HT1080 (cell line): ENCODE data around the gene ETFBKMT. TPM values are rescaled to one million over a fixed set of nuclear protein-coding genes. Genes with fewer than 3 reads are reported as not detected.
"Not testable (repeated sequence)": the region's sequence is repeated elsewhere in the genome, so short reads cannot be mapped to it uniquely, and the experiment has no call there.

Source experiments
- DNase-seq: peaks from one replicate; pipeline ENCODE4 v3.0.0-alpha.2; 2015; ENCODE audit warnings: low read depth
- total RNA-seq: library from RNA; depleted of rRNA; stranded (reverse); fragments of >200 nt; shearing (Covaris generic); gene quantifications from 2 replicates; pipeline ENCODE4 v1.2.3, GENCODE V29; 2014

The ETFBKMT gene
- total RNA-seq, 1 experiment from 2014 or later, result 1.4 TPM

DNA sequence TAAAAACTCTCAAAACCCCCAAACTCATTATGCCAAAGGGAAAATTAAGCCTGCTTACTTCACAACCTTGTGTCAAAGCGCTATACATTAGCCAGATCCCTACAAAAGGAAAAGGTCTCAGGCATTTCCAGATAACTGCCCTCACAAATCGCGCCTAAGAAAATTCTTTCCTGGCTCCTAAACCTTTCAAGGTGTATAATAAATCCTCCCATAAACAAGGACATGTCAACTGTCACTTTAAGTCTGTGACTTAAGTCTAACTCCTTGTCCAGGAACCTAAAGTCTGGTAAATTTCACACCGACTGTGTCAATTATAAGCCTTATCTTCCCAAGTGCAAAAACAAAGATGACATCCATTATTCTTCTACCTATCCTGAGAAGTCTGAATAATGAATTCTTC is 4.3 kb upstream of the ETFBKMT start:
- no peak for DNase-seq

DNA sequence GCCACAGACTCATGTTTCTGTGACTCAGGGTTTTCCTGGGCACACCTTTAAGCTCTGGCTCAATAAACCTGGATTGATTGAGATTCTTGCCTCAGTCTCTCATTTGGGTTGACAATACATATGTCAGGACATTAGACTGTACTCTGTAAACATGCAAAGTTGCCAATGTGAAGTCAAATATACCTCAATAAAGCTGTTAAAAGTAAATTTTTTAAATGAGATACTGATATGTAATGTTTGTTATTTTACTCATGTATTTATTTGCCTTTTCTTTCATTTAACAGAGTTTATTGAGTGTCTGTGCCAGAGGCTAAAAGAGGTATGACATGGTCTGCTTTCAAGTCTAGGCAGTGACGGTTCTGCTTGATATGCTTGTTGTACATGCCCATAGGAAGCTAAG is 3.7 kb upstream of the ETFBKMT start:
- no peak for DNase-seq

DNA sequence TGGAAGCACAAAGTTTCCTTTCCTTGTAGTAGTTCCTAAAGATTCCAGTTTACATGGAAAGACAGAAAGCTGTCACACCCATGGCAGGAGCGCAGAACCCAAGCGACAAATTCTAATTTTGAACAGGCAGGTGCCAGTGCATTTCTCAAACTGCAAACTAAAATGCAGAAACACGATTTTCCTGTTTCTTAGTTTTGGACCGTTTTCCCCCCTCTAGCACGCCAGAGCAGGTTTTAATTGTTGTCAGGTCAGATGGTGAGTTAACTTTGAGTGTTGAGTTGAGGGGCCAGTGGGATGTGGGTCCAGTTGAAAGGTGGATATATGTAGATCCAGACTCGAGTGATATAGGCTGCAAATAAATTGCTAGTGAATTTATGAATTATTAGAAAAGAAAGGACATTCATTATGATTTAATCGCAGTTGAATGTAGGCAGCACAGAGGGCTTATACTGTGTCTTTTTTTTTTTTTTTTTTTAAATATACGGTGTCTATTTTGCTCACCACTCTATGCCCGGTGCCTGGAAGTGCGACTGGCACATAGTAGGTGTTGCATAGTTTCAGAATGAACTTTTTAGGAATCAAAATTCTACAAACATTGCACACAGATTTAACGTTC is 909 bp upstream of the ETFBKMT start:
- DNase-seq, result no peak

DNA sequence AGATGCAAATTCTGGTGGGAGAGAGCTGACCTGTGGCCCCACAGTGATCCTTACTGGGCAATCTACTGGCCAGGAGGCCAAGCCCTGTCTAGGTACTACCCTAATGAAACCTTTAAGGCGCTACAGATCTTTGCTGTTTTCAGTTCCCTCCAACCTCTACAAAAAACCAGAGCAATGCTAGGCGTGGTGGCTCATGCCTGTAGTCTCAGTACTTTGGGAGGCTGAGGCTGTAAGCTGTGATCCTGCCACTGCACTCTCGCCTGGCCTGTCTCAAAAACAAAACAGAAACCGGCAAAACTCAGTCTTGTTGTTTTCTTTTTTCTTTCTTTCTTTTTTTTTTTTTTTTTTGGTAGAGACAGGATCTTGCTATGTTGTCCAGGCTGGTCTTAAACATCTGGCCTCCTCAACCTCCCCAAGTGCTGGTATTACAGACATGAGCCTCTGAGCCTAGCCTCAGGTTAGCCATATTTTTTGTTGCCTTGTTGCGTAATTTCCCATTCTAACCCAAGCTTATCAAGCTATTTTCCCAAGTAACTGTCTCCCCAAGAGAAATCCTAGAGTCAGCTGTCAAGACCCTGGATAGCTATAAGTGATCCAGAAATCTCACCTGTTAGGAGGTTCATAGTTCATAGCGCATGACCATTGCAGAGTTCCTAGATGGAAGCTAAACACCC is 2.8 kb downstream of the ETFBKMT start:
- no peak for DNase-seq

DNA sequence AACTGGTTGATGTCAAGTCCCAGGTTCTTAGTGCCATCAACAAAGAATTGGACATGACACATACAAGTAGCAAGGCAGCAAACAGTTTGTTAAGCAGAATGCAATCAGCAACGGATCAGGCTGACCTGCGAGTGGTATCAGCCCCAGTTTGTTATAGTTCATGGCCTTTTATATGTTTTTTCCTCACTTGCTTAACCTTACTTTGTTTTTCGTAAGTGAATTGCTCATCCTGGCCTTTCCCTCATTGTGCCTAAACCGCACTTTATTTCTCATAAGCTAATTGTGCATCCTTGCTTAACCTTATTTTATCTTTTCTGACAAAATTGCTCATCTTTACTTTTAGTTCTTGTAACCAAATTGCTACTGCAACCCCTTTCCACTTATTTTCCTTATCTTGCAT is 4.1 kb downstream of the ETFBKMT start:
- no peak for DNase-seq

DNA sequence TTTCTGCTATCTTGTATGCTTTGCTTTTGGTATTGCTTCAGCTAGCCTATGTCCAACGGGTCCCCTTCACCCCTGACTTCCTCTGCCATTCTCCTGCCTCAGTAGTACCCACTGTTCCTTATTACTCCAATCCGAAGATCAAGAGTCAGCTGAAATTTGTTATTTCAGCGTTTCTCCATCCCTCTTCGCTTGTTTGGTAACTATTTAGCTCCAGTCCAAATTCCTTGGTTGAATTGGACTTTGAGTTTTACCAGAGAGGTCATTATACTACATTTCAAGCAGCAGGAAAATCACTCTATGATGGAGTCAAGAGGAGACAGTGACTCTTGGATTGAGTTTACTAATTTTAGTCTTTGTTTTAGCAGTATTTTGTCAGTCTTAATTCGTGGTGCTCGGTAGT is 4.5 kb downstream of the ETFBKMT start:
- no peak for DNase-seq

DNA sequence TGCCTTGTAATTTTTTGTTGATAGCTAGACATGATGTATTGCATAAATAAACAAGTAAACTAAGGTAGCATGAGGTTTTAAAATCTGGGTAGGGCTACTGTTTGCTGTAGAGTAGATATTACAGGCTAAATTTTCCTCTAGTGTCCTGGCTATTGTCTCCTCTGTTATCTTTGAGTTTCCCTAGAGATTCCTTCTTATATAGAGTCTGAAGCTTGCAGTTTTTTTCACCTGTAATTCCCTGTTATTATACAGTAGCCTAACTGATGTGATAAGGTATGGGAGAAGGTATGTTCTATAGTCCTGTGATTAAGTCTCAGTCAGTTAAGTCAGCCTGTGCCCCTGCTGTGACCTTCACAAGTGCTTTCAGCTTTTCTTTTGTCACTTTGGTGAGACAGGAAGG is 9.5 kb downstream of the ETFBKMT start:
- no peak for DNase-seq

DNA sequence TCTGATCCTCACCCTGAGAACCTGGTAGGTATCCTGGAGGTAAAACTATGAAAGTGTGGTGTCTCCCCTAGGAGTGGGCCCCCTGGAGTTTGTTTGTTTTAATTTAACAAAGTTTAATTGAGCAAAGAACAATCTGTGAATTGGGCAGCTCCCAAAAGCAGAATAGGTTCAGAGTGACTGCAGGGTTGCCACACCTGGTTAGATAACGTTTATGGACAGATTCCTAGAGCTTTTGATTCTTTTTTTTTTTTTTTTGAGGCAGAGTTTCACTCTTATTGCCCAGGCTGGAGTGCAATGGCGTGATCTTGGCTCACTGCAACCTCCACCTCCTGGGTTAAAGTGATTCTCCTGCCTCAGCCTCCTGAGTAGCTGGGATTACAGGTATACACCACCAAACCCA is 10.1 kb downstream of the ETFBKMT start:
- DNase-seq, result not testable (repeated sequence)

DNA sequence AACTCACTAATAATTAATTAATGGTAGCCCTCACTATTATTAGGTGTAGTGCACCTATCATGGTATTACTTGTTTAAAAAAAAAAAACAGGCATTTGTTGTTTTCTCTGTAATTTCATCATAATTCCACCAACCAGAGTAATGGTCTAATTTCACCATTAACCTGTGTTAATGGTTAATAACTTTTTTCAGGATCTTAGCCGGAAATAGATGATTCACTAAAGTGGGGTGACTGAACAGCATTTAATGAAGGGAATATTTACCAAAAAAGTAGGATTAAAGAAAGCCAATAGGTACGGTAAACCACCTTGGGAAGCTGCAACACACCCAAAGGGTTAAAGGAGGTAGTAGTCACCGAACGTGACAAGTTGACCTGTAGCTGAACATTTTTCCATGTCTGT is 13.0 kb downstream of the ETFBKMT start:
- no peak for DNase-seq

DNA sequence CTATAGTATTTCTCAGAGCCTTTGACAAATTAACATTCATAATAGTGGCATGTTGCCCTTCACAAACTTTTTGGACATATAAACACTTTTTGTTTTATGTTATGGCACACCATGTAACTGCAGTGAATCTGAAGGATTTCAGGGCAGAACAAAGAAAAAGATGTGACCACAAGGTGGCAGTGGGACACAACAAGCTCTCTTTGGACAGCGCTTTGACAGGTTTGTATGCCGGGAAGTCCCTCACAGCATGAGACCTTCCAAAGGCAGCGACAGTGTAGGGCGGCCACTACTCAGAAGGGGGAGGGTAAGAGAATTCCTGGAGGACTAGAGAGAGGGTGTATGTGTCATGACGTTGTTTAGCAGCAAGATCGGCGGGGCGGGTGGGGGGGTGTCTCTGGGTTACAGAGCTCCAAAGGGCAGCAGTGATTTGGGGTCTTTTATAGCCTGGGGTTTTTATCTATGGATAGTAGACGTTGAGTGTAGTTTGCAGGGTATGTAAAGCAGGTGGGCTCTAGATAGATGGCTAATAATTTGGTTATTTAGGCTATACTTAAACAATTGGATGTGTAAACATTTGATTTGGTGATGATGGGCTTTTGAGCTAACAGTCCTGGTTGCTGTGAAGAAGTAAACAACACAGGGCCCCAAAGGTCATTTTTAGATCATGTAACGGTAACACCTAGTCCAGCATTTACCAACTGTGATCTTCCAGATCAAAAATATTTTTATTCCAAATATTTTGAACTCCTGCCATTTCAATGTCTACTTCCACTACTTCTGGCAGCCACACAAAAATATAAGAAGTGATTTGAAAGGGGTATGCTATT is 22.9 kb downstream of the ETFBKMT start:
- peak; percentile 88 for DNase-seq

DNA sequence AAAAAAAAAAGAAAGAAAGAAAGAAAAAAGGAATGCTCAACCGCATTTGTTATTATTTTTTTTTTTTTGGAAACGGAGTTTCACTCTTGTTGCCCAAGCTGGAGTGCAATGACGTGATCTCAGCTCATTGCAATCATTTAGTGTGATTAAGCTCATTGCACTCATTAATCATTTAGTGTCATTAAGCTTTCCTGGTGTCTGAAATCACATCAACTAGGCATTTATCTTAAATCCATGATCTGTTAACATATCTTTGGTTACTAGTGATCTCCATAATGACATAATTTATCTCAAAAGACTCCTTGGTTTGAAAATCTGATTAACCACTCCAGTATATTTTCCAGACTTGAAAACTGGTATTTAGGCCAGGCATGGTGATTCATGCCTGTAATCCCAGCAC is 26.3 kb downstream of the ETFBKMT start:
- DNase-seq, result no peak

DNA sequence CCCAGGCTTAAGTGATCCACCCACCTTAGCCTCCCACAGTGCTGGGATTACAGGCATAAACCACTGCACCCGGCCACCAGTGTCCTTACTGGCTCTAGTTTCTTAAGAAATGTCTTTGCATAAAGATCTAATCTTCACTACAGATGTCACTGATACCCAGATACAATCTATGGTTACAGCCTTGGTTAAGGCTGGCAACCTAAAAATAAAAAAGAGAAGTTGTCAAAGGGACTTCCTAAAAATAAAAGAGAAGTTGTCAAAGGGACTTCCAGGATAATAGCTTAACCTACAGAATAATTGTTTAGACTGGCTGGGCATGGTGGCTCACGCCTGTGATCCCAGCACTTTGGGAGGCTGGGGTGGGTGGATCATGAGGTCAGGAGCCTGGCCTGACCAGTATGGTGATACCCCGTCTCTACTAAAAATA is 27.6 kb downstream of the ETFBKMT start:
- DNase-seq, result no peak

DNA sequence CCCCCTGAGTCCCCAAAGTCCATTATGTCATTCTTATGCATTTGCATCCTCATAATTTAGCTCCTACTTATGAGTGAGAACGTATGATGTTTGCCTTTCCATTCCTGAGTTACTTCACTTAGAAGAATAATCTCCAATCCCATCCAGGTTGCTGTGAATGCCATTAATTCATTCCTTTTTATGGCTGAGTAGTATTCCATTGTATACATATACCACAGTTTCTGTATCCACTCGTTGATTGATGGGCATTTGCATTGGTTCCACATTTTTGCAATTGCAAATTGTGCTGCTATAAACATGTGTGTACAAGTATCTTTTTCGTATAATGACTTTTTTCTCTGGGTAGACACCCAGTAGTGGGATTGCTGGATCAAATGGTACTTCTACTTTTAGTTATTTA is 30.4 kb downstream of the ETFBKMT start:
- not testable (repeated sequence) for DNase-seq

DNA sequence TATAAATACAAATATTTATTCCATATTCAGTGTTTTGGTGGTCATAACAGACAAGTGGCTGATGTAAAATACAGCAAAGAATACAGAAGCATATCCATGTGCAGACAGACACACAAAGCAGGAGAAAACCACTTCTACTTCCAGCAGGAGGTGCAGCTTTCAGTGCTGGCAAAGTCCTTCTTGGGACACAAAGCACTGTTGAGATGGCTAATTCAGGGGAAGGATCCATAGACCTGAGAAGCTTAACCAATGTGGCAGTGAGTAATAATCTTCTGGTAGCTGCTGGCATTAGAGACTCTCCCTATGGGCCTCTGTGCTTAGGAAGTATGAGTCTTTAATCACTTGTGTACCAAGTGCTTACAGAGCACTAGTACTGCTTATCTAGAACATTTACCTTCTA is 42.6 kb downstream of the ETFBKMT start:
- DNase-seq, result peak; percentile 38

DNA sequence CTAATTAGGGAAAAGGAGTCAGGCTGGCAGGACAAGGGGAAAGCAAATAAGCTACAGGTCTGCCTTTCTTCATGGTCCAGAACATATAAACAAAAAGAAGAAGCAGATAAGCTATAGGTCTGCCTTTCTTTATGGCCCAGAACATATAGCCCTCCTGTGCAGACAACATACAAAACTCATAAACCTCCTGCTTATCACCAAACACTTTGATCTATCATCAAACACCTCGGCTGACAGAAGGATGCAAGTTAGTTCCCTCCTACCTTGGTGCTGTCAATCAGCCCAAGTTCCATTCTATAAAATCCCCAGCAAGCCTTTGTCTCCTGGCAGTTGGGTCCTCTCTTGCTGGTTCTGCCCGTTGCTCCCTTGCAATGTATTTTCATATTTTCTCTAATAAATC is 46.1 kb downstream of the ETFBKMT start:
- DNase-seq, result no peak

DNA sequence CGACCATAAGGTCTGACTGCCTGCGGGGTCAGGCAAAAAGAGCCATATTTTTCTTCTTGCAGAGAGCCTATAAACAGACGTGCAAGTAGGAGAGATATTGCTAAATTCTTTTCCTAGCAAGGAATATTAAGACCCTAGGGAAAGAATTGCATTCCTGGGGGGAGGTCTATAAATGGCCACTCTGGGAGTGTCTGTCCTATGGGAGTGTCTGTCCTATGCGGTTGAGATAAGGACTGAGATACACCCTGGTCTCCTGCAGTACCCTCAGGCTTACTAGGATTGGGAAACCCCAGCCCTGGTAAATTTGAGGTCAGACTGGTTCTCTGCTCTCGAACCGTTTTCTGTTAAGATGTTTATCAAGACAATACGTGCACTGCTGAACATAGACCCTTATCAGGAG is 48.6 kb downstream of the ETFBKMT start:
- DNase-seq, result not testable (repeated sequence)

DNA sequence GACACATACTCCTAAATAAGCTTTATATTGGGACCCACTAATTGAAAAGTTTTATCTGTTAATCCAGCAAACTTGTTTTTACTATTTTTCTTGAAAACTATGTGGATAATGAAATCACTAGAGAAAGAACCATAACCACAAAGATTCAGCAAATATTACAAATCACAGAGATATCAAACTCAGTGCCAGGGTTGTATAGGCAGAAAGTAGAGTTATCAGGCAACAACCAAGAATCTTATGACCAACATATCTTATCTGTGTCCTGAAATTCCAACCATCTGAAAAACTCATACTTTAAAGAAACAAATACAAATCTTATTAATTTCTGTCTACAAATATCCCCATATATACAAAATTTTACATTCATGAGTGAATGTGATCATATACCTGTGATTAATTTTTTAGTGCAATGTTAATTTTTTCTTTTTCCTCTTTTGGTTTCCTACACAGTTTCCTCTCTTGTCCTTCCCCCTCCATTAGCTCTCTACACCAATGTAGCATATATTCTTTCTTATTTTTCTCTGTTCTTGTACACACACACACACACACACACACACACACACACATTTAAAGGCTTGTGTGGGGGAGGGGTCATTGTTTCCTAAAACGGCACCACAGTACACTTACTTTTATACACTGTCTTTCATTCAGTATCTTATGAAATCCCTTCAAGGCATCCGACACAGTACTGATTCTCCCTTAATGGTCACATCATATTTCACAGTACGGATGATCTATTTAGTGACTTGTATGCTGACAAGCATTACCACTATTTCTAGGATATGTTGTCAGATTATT is 50.7 kb downstream of the ETFBKMT start:
- no peak for DNase-seq

DNA sequence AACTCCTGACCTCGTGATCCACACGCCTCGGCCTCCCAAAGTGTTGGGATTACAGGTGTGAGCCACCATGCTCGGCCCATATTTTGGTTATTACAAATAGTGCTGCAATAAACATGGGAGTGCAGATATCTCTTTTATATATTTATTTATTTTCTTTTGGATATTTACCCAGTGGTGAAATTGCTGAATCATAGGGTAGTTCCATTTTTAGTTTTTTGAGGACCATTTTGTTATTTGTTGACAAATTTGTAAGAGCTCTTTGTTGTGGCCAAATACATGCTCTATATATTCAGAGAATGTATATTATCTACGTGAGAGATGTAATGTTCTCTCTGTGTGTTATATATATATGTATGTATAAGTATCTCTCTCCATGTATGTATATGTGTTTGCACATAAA is 53.4 kb downstream of the ETFBKMT start:
- DNase-seq, result no peak

DNA sequence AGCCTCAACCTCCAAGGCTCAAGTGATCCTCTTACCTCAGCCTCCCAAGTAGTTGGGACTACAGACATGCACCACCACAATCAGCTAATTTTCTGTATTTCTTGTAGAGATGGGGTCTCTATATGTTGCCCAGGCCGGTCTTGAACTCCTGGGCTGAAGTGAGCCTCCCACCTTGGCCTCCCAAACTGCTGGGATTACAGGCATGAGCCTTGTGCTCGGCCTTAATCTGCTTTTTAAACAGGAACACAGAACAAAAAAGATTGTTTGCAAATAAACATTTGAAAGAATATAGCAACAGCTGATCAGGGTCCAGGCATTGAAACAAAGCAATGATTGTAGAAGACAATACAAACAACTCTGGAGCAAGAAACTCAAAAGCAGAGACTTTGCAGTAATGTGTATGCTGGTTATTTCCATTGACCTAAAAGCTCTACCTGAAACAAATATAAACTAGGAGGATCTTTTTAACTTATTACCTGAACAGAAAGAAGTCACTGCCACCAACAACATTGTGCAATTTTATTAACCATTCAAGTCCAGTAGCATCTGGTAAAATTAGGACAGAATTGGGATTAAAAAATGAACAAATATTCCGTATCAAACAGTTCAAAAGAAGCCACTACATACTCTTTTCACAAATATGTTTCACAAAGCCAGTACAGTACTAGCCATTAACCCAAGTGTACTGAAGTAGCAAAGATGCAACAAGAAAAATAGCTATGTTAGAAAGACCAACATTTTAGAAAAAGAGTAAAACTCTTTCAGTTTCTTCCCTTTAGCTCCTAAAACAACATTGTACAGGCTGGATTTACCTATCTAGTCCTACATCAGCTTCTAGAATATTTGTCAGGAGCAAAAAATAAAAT is 55.2 kb downstream of the ETFBKMT start:
- no peak for DNase-seq

DNA sequence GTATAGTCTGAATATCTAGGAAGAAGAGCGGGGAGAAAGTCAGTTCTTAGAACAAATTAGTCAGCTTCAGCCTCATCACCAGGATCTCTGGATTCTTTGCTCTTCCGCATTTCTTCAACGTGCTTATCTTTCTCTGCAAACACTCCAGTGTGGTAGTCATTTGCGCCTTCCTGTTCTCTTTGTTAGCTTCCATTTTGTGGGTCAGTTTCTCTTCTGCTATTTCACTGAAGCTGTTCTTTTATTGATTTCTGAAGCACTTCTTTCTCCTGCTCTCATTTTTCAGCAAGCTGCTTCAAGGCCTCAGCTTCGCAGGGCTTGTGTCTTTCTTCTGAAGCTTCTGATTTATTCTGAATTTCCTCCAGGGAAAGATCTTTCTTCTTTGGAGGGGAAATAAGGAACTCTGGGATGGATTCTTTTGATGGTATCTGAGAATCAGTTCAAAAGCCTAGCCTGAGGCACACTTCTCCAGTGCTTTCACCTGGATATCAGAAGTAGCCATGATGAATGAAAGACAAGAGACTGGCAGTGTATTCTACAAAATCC is 55.9 kb downstream of the ETFBKMT start:
- DNase-seq, result no peak
